CD4-positive, alpha-beta T cell treated with Interleukin-15 for 4 hours (primary cell): Measurements from ENCODE around the gene RAB20.
"Not testable (repeated sequence)": the region's sequence is repeated elsewhere in the genome, so short reads cannot be mapped to it uniquely, and the experiment has no call there.

Experiments
- DNase-seq: peaks from one replicate; pipeline ENCODE4 v3.0.0-alpha.2; 2020; ENCODE audit warnings: low spot score

The RAB20 gene

DNA sequence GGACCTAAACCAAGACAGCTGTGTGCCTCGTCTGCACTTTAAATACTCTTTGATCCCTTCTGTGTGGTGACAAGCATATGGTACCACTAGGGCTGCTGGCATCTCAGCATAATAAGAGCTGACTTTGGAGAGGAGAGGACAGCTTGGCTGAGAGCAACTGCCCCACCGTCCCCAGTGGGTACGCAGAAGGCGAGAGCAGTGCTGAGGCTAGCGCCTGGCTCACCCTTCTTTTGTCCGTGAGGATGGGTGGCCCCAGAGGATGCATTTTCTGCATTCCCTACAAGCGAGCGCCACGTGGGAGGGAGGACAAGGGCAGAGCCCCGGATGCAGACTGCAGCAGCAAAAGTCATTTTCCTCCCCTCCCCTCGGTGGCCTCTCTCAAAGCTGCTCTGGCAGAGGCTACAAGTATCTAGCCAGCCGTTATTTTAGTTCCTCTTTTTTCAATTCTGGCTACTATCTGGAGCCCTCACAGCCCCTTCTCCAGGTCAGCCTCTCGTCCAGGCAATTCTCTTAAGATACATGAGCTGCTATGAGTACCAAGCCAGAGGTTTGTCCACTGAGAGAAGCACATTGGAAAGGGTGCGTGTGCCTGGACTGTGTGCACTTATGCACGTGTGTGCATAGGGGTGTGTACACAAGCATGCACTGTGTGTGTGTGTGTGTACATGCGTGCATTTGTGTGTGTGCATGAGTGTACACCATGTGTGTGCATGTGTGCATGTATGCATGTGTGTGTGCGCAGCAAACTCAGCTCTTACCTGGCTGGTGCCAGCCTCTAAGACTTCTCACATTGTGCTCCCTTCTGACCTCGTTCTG is 51.3 kb downstream of the RAB20 start:
- no peak for DNase-seq

GRCh38 chr13:110509478-110509926 is 52.0 kb downstream of the RAB20 start:
- no peak for DNase-seq

DNA sequence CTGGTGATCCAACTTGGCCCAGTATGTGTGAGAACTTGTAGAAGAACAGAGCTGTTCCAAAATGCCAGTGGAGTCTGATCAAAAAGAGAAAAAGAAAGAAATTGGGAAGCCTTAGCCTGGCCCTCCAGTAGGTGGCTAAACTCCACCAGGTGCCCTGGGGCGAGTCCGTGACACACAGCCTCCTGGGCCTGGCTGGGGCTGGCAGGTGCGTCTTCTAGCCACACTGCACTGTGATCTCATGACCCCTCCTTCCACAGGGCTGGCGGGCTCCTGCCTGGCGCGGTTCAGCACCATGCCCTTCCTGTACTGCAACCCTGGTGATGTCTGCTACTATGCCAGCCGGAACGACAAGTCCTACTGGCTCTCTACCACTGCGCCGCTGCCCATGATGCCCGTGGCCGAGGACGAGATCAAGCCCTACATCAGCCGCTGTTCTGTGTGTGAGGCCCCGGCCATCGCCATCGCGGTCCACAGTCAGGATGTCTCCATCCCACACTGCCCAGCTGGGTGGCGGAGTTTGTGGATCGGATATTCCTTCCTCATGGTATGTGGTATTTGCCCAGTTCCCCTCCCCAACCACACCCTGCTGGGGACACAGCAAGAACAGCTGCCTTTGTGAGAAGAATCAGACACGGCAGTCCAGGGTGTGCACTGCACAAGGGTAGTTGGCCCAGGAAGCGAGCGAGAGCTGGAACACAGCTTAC is 53.7 kb downstream of the RAB20 start:
- no peak for DNase-seq

GRCh38 chr13:110506859-110507566 is 54.5 kb downstream of the RAB20 start:
- no peak for DNase-seq

DNA sequence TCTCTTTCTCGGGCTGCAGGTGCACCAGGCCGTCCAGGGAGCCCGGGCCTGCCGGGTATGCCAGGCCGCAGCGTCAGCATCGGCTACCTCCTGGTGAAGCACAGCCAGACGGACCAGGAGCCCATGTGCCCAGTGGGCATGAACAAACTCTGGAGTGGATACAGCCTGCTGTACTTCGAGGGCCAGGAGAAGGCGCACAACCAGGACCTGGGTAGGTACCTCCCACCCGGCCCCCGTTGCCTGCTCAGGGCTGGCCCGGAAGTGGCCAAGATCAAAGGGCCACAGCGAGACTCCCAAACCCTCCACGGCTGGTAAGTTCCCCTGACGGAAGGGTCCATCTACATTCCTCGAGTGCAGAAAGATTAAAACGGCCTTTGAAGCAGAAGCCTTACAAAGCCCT is 55.1 kb downstream of the RAB20 start:
- no peak for DNase-seq

- DNase-seq, result no peak
These were observed 55.9 kb downstream of the RAB20 start for GRCh38 chr13:110505594-110505993.

DNA sequence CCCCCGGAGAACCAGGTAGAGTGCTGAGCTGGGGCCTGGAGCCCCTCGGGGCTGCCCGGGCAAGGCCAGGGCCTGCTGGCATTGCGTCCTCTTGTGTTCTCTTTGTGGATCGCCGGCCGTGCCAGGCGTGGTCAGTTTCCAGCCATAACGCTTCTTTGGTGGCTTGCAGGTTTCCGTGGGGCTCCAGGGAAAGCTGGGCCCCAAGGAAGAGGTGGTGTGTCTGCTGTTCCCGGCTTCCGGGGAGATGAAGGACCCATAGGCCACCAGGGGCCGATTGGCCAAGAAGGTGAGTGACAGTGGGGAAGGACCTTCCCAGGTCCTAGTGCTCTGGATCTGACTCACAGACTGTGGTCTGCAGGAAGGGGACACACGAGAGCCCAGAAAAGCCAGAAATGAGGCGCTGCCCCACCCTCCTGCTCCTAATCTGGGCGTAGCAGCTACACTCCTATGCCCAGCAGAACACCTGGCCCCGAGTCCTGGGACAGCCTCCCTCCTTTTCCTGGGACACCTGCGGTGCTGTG is 57.5 kb downstream of the RAB20 start:
- DNase-seq, result no peak

DNA sequence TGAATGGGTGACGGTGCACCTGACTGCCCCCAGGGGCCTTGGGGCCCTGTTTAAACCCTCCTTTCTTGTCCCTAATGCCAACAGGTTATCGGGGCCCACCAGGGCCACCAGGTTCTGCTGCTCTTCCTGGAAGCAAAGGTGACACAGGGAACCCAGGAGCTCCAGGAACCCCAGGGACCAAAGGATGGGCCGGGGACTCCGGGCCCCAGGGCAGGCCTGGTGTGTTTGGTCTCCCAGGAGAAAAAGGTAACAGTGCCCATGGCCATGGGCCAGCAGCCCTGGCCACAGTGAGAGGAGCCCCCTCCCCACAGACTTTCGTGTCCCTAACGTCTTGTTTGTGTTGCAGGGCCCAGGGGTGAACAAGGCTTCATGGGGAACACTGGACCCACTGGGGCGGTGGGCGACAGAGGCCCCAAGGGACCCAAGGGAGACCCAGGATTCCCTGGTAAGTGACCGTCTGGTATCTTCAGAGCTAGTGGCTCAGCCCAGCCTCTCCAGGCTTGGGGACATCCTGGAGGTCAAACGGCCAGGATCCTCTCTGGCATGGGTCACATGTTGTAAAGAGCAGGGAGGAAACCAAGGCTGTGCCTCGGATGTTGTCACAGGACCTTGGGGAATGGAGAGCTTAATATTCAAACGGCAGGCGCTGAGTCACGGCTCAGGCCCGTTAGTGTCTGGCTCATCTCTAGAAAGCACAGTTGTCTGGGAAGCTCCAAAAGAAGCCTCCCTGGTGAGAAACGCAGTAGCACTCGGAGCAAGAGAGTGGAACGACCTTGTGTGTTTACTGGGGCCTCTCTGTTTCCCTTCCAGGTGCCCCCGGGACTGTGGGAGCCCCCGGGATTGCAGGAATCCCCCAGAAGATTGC is 58.3 kb downstream of the RAB20 start:
- no peak for DNase-seq

GRCh38 chr13:110501188-110501587 is 60.3 kb downstream of the RAB20 start:
- no peak for DNase-seq

- DNase-seq, result no peak
These were observed 61.2 kb downstream of the RAB20 start for GRCh38 chr13:110500341-110500740.

DNA sequence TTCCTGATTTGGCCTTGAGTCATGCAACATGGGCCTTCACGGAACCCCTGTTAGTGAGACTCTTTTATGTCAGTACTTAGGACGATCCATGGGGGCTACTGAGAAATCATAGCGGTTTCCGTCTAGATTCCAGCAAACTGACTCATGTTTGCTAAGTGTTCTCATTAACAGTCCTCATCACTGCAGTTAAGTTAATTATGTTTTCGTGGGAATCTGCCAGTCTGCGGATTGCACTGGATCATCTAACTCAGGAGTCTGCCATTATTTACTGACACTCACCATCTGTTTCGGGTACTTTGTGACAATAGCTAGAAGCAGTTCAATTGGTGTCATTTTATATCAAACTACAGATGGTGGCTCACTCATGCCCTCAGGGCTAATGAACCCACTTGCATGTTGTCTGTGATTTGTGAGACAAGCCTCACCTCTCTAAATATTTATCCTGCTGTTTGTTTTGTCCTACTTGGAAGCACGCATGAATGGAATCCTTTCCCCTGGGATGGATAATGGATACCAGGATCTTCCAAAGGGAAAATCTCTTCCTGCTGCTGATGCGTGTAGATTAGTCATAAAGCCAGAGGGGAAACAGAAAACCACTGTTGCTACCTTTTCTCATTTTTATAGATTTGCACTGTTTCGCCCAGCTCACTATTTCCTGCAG is 61.8 kb downstream of the RAB20 start:
- DNase-seq, result no peak

DNA sequence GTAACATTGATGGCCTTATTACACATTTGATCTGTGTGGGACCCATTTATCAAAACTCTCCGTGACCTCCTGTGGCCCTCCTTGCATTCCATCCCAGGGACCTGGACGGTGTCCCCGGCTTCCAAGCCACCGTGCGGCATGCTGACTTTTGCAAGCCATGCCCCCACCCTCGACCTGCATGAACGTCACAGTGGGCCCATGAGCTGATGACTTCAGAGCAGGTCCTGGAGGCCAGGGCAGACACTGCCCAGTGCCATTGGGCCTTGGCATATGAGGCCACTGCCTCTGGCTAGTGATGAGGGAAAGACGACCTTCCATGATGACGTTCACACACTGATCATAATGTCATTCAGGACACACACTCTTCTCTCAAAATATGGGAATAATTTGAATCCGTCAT is 62.8 kb downstream of the RAB20 start:
- no peak for DNase-seq

DNA sequence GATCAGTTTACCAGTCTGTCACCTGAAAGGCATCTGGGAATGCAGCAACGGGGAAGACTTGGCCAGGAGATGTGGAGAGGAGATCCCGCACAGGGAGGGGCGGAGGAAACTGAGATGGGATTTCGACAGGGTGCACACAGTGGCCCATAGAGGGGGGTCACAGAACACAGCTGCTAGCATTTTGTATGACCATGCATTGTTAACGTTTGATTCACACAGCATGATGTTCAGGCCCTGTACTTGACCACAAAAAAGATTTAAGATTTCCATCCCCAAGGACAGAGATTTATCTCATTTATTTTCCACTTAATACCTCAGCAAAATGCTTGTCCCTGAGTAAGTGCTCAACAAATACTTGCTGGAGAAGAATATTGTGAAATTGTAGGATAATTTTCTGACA is 63.2 kb downstream of the RAB20 start:
- no peak for DNase-seq

DNA sequence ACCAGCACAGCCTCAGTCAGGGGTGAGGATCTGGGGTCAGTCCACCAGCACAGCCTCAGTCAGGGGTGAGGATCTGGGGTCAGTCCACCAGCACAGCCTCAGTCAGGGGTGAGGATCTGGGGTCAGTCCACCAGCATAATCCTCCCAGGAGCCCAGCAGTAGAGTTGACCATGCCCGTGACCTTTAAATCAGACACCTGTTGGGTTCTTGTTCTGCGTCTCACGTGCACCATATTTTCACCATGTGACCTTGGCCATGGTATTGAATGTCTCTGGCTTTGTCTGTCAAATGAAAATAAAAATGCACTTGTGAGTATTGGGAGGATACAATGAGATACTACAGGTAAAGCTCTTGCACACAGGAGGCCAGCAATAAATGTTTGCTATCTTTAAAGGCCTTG is 63.6 kb downstream of the RAB20 start:
- DNase-seq, result not testable (repeated sequence)

- no peak for DNase-seq
These were observed 64.5 kb downstream of the RAB20 start for GRCh38 chr13:110497003-110497402.

DNA sequence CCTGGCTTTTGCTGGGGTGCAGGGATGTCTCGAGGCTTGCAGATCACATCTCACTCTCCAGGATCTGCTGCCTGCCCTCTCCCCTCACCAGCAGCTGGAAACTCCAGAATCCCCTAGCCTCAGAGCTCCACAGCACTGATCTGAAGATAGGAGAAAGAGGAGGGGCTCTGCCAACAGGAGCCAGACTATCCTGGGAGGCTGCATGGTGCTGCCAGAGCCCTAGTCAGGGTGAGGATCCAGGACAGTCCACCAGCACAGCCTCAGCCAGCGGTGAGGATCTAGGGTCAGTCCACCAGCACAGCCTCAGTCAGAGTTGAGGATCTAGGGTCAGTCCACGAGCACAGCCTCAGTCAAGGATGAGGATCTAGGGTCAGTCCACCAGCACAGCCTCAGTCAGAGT is 65.2 kb downstream of the RAB20 start:
- no peak for DNase-seq

DNA sequence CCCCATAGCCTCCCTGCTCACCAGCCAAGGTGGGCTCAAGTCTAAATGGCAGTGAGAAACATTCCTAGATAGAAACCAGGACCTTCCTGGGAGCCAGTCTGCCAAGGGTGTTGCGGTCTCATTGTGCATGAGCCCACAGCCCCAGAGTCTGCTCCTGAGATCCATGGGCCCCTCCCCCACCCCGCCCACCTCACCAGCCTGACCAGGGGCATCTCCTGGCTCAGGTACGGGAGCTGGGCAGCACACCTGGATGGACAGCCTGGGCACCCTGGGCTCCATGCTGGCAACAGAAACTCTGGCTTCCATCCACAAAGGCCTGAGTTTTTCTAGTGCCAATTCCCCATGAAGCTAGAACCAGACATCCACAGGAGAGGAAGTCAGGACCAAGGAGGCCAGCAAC is 65.6 kb downstream of the RAB20 start:
- DNase-seq, result no peak

DNA sequence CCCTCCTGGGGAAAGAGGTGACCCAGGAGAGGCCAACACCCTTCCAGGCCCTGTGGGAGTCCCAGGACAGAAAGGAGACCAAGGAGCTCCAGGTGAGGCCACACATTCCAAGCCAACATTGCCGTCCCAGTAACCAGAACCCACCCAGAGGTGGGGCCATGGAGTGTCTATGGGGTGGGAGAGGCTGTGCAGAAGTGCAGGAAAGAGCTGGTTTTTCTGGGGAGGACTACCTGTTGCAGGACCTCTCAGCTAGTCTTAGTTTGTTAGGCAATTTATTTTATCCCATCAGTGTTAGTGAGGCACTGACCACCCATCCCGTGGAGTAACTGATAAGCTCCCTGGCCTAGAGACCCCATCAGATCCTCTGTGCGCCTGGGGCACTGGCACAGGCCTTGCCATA is 66.1 kb downstream of the RAB20 start:
- no peak for DNase-seq

GRCh38 chr13:110493613-110494012 is 67.9 kb downstream of the RAB20 start:
- no peak for DNase-seq

DNA sequence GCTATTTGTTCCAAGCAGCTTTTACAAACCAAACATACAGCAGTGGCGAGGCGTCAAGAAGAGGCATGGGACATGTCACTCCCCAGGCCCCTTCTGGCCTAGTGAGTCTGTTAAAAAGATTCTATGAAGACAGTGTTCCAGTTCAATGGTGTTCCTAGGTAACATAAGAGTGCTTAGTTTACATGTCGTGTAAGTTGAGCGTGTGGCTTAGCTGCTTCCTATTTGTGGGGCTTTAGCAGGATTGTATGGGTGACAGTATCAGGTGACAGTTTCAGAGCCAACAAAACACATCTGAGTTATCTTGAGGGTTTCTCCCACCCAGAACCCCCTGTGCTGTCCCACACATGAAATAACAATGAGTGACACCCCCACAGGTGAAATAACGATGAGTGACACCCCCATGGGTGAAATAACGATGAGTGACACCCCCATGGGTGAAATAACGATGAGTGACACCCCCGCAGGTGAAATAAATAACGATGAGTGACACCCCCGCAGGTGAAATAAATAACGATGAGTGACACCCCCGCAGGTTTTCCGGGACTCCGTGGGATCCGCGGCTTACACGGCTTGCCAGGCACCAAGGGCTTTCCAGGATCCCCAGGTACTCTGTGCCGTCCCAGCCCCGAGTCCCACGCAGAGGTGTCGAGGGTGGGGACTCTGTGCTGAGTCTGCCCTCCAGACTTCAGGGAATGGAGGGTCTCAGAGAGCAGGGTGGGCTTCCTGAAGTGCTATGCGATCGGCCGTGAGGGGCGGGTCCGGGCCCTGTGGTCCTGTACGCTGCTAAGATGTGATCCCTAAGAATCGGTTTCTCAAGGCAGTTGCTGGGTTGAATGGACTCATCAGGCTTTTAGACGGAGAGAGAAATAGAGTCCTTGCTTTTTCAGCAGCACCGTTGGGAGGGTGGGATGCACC is 68.6 kb downstream of the RAB20 start:
- no peak for DNase-seq
